GM12891 (cell line): Measurements from ENCODE around the gene DOCK10.

Experiments used
- POLR2A ChIP-seq: IDR thresholded peaks from 2 replicates; pipeline ENCODE4 v1.6.1; 2011; ENCODE audit warnings: low read depth, low read length, control low read depth
- POLR2AphosphoS5 ChIP-seq: IDR thresholded peaks from 2 replicates; pipeline ENCODE4 v1.6.1; 2011; ENCODE audit warnings: low read depth, low read length, control low read depth
- SPI1 ChIP-seq: IDR thresholded peaks from 2 replicates; pipeline ENCODE4 v1.6.1; 2011; ENCODE audit warnings: low read depth, low read length, control low read depth

DNA sequence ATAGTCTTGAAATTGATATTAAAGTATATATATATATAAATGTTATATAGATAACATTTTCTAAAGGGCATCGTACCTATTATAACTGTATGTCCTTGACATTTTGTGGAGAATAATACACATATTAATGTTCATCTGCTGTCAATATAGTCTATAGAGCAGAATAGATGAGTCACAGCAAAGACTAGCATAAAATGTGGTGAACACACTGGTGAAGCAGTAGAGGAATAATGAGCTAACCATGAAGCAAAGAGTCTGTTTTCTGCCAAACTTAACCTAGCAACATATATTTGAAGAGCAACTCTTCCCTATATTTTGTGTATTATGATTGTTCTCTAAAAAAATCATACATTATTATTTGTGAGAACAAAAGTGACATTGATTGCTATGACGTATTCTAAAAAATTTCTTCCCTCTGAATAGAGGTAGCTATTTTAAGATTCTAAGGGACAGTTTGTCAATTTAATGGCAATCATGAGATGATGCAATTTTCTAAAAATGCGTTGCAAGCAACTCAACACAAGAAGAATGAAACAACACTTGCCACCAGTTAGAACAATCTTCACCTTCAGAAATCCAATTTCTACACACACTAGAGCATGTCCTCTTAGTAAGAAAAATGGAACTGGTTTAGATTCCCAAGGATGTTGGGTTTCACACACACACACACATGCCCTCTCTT, 22.0 kb downstream of the DOCK10 start:
- TF ChIP-seq POLR2AphosphoS5 (no peak), SPI1 (no peak), POLR2A (no peak)
